ENCODE data around the gene MAP1B. TPM values are rescaled to one million over a fixed set of nuclear protein-coding genes. Genes with fewer than 3 reads are reported as not detected.

Gene MAP1B
- total and polyA plus RNA-seq, 9 of the 15 experiments (the other 6 are each of a cell fraction or from before 2014, with no cell fraction given) = 5.2 to 66.1 (median 17.3) TPM

- no peak for TF ChIP-seq CREB5 (CRISPR knock-in tag; IDR thresholded peaks at IDR 0.05)
- 0 out of 4 replicates have a peak, but pooled peaks of 1 of the 2 experiments have one; percentile 32 for TF ChIP-seq TEAD1 (CRISPR knock-in tag; IDR thresholded peaks at IDR 0.05)
- no peak for TF ChIP-seq THRAP3 (IDR thresholded peaks at IDR 0.05; ENCODE audit: borderline replicate concordance)
- no peak for TF ChIP-seq E2F5 (CRISPR knock-in tag; IDR thresholded peaks at IDR 0.05)
- no peak for TF ChIP-seq BRD9 (IDR thresholded peaks at IDR 0.05; ENCODE audit: low read depth, partially characterized antibody)
- TF ChIP-seq SIRT6 (IDR thresholded peaks at IDR 0.05; ENCODE audit: low read depth, low read length) = no peak
- no peak for TF ChIP-seq ZNF655 (CRISPR knock-in tag; IDR thresholded peaks at IDR 0.05)
- peak; percentile 42; the same call in 1 of the 2 replicates for TF ChIP-seq SMARCC2 (IDR thresholded peaks at IDR 0.05; ENCODE audit: low read depth)
- TF ChIP-seq VEZF1 (CRISPR knock-in tag; IDR thresholded peaks at IDR 0.05) = 0 out of 2 replicates have a peak, but pooled peaks have one; percentile 42
- TF ChIP-seq MEIS2 (IDR thresholded peaks at IDR 0.05; ENCODE audit: partially characterized antibody) = no peak
- TF ChIP-seq NR2C1 (IDR thresholded peaks at IDR 0.05) = no peak
- TF ChIP-seq NR2C1 (tag; IDR thresholded peaks at IDR 0.05) = no peak
- no peak for TF ChIP-seq ARID2 (IDR thresholded peaks at IDR 0.05)
- no peak for TF ChIP-seq MCM3 (IDR thresholded peaks at IDR 0.05)
- no peak for TF ChIP-seq CBX3 (IDR thresholded peaks at IDR 0.05; ENCODE audit: borderline replicate concordance in 1 of 2, low read length in 2 of 2)
- TF ChIP-seq FOXJ2 (tag; IDR thresholded peaks at IDR 0.05) = no peak
- TF ChIP-seq ZFP91 (CRISPR knock-in tag; IDR thresholded peaks at IDR 0.05) = no peak
Measured at GRCh38 chr5:72231991-72232703, 124.9 kb downstream of the MAP1B start (continued).

All from K562 (cell line).